Cardiac septum (tissue), 1 donor: ENCODE results near the gene SLC37A2. TPM values are rescaled to one million over a fixed set of nuclear protein-coding genes. Genes with fewer than 3 reads are reported as not detected.
"Not testable (repeated sequence)": the region's sequence is repeated elsewhere in the genome, so short reads cannot be mapped to it uniquely, and the experiment has no call there.

Experiments
- DNase-seq: peaks from one replicate; pipeline ENCODE4 v3.0.0-alpha.2; 2020; ENCODE audit warnings: low spot score
- intact Hi-C: fragments of 100-400 bp; cut with DNase I; formaldehyde crosslinking; loops from one replicate; pipeline ENCODE4 v1.14.0; 2022
- long read RNA-seq: library from polyadenylated mRNA; unstranded; transcript quantifications from one replicate; pipeline ENCODE4 v2.0.0, GENCODE V29; 2021
- total RNA-seq: library from RNA; stranded (reverse); fragmentation: NEBNext Ultra II Directional; extraction: Animal tissue kit (Norgen Biotek cat#: 25700); gene quantifications from one replicate; pipeline ENCODE4 v1.2.1, GENCODE V29; 2021
- donor health status: DM: no; HTN: no; CAD: no.

Gene SLC37A2
- total RNA-seq = 1.2 TPM
- long read RNA-seq, partial matches to known transcripts = 1 of 2 reads
- long read RNA-seq, other reads (novel, unspliced or antisense) = 1 of 2 reads

DNA sequence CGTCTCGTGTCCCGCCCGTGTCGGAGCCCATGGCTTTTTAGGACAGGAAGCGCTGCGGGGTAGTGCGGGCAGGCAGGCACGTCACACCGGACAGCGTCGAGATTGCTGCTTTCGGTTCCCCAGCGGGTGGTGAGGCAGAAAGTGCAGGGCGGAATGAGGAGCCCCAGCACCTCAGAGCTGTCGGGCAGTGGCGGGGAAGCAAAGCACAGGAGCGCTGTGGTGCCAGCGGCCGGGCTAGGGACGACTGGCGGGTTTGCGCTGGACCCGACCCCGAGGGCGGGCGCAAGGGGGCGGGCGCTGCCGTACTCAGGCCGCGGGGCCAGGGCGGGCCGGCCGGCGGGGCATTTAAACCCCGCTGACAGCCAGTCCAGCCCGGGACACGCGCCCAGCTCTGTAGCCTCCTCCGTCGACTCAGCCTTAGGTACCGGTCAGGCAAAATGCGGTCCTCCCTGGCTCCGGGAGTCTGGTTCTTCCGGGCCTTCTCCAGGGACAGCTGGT, at the start of gene SLC37A2:
Gene SLC37A2, plus strand, starts transcription at position 375 of the 498 bp plus-strand sequence. Its CDS starts 63 bp downstream, at position 438.
- intact Hi-C loops = no loop called here

DNA sequence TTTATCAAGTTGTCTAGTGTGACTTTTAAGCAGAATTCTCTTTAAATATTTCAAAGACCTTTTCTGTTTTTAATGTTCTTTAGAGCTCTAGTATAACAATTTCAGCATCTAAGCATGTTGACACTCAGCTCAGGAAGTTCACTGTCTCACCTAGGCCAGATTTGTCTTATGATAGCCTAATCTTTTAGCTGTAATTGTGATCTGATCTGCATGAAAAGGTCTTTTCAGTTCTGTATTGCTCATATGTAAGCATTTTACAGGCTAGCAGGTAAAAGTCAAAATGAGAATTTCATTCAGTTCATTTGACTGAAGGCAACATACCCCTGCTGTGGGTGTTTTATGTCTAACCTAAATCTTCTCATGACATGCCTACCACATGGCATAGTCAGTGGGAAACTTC, 46.7 kb upstream of the SLC37A2 start:
- intact Hi-C loops = no loop called here
- no peak for DNase-seq

More for the DNA sequence above, at the start of gene SLC37A2:
- peak; percentile 84 for DNase-seq

DNA sequence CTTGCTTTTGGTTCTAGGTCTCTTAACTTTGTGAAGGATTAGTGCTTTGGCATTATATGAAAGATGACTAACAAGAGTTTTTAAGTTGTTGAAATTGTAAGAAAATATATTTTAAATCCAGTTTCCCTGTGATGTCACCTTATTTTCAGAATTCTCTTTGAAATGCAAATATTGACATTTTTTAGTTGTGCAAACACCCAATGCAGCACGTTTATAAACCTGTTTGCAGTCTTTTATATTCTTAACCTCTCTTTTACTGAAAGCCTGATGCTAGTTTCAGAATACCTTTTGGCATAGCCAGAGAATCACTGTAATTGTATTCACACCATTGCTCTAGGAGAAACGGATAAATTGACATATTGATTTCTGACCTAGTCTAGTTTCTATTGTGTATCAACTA, 42.8 kb upstream of the SLC37A2 start:
- DNase-seq = no peak
- intact Hi-C loops = no loop called here

DNA sequence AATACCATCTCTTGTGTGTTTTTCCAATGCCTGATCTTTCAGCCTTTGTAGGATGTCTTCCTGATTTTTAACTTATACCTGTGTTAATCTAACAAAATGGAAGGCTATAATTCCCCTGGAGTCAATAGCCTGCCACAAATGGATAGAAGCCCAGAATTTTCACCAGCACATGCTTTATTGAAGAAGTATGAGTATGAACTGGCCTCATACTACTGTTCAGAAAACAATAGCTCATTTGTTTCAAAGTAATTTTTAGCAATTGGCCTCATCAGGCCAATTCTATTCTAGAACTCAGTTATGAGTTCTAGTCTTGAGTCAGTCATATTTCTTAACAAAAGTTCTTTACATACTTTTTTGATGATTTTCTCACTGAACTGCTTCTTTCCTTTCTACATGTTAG, 40.6 kb upstream of the SLC37A2 start:
- no peak for DNase-seq
- intact Hi-C loops = no loop called here

DNA sequence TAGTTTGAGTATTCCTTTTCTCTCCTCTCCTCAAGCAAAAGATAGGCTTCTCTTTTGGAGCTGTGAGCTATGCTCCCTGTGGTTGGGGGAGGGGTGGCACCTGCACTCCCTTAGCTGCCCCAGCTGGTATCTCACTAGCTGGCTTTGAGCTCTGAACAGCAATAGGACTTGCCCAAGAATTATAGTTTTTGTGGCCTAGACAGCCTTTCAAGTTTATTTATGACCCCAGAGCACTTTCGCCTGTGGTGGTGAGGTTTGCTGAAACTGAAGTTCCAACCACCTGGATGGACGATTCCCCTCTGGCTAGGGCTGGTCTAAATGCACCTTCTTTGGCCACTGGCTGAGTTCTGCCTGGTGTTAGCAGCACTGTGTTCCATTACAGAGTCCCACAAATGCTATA, 37.1 kb upstream of the SLC37A2 start:
- intact Hi-C loops = no loop called here
- DNase-seq = no peak

DNA sequence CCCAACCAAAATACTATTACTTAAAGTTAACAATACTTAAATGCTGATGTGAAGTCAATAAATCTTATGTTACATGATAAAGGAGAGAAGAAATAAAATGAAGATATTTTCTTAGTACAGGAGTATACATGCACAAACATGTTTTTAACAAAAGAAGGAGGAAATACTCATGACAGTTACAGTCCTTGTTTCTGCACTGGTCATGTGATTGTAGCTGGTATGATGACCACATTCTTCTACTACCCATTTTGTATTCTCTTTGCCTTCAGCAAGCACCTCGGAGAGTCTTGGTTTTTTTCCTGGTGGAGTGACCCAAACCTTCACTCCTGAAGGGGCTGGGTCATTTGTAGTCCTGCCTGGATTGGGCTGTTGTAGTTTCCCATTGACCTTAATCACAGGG, 33.7 kb upstream of the SLC37A2 start:
- intact Hi-C loops, DNase-seq: not testable (repeated sequence)

DNA sequence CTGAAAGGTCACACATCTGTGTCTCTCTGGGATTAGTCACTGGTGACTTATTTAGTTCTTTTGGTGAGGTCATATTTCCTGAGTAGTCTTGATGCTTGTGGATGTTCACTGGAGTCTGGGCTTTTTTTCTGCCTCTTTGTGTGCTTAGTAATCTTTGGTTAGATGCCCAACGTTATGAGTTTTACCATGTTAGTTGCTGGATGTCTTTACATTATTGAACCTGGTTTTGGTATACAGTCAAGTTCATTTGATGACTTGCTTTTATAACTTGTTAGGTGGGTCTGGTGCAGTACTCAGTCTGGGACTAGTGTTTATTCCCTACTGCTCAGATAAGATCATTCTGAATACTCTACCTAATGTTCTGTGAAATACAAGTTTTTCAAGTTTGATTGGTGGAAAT, 26.2 kb upstream of the SLC37A2 start:
- intact Hi-C loops = no loop called here
- no peak for DNase-seq

DNA sequence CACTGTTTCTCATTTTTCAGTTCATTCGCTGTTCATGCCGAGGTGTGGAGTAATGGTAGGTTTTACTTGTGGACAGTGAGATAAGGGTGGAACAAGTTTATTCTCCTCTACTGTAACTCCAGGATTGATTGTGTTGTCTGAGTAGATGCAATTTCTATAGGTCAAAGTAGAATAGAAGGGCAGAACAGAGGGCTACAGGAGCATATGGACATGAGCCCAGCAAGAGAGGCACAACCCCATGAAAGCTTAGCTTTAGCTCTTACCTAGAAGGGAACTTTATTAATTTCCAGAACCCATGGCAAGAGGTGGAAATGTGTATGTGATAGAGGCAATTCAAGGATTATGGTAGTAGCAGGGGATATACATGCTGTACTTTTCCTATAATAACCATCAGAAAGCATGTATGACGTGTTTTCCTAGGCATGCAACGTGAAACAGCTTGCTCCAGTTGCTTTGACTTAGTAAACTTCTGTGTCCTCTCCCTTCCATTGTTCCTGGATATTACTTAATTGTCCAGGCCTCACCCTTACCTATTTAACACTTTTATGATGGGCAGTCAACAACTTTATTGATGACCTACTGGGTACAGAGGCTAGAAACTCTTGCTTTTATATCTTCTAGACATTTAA, 13.8 kb upstream of the SLC37A2 start:
- intact Hi-C loops = no loop called here
- DNase-seq = no peak

DNA sequence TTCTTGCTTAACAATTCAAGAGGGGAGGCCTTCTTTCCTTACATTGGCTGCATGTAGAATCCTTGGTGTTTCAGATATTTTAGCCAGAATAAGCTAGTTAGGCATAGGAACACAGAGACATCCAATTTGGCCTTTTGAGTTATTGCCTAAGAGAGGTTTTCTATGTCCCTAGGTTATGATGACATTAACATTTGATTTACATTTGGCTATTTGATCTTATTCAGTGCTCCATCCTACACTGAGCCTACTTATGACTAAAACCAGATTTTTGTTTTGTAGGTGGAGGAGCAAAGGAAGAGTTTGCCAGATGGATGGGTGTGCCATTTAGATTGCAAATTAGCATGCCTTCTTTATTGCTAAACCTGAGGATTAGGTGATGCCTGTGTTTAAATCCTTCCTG, 11.1 kb upstream of the SLC37A2 start:
- intact Hi-C loops = no loop called here
- no peak for DNase-seq

DNA sequence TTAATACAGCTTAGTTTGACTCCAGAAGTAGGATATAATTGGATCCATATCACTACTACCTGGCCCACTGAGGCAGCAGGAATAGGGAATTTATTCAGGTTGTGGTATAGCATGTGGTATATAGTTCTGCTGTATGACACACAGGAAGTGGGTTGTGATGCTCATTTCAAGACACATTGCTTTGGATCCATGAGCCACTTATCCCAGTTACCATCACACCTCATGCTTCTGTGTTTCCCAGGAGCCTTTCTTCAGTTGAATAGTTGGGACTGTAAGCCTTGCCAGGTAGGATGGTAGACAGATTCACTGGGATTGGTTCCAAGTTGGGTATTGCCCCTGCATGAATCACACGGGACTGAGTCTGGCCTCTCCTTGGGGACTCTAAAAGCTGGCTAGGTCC, 9.9 kb upstream of the SLC37A2 start:
- no peak for DNase-seq
- intact Hi-C loops = no loop called here

DNA sequence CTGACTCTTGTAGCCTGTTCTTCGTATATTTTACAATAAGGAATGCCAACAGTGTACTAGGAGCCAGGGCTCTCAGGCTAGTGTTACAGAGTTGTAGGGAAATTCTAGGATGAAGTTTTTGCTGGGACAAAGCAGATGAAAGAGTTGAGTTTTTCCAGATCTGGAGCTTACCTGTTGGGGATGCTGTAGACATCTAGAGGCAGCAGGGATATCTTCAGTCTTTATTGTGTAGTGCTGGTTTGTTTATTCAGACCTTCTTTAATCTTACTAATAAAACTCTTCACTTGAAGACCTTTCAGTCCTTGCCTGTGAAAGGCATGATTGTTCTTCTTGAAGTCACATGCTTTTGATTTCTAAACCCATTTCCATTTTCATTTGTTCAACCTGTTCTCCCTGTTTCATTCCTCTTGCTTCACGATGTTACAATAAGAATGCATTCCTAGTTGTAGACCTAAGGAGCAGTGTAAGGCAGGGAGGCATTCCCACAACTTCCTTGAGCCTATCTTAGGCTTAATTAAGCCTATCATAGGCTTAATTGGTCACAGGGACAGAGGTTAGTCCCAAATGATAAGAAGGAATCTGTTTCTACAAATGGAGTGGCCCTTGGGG, 7.9 kb upstream of the SLC37A2 start:
- intact Hi-C loops = no loop called here
- DNase-seq = no peak

DNA sequence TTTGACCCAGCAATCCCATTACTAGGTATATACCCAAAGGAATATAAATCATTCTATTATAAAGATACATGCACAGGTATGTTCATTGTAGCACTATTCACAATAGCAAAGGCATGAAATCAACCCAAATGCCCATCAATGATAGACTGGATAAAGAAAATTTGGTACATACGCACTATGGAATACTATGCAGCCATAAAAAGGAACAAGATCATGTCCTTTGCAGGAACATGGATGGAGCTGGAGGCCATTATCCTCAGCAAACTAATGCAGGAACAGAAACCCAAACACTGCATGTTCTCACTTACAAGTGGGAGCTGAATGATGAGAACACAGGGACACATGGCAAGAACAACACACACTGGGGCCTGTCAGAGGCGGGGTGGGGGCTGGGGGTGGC, 7.0 kb upstream of the SLC37A2 start:
- DNase-seq, intact Hi-C loops: not testable (repeated sequence)

DNA sequence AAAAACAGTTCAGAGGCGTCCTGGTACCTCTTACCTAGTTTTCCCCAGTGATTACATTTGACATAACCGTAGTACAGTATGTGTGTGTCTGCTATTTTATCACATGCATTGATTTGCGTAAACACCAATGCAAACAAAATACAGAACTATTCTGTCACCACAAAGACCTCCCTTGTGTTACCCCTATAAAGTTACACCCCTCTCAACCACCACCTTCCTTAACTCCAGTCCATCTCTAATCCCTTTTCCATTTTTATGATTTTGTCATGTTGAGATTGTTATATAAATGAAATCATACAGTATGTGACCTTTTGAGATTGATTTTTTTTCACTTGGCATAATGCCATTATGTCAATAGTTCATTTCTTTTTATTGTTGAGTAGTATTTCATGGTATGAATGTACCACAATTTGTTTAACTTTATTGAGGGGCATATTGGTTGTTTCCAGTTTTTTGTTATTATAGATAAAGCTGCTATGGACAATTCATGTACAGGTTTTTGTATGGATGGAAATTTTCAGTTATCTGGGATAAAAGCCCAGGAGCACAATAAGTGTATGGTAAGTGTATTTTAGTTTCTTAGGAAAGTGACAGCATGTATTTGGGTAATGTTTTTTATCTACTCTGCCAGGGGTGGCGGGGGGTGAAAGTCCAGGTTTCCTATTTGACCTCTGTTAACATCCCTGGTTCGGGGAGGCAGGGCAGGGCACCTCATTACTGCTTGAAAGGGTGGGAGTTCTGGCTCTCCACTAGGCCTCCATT, 6.0 kb upstream of the SLC37A2 start:
- intact Hi-C loops = no loop called here
- DNase-seq = no peak

DNA sequence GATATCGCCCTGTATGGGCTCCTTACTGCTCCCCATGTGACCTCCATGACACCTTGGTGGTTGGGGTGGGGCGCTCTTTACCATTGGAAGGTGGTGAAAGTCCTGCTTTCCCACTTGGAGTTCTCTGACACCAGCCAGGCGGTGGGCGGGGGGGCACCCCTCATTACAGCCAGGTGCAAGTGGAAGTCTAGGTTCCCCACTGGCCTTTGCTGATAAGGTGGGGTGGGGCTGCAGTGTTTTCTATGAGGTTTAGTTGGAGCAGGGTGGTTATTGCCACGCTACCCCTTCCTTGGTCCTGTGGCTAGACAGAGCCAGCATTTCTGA, 5.5 kb upstream of the SLC37A2 start:
- peak; percentile 74 for DNase-seq

DNA sequence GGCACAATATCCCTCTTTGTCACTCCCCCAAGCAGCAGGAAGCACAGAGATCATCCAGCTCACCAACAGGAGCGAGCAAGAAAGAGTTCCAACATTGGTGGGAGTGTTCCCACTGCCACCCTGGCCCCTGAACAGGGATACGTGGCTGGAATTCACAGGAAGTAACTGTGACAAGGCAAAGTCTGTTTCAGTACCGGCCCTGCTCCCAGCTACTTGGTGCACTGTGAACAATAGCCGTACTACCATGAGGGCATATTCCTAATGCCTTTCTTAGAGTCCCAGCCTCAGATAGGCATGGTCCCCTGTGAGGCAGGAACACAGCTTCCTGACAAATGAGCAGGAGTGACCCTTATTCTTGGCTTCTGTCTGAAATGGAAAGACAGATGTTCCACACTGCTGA, 1.8 kb upstream of the SLC37A2 start:
- intact Hi-C loops = no loop called here
- DNase-seq = no peak

More for the DNA sequence above, 5.5 kb upstream of the SLC37A2 start:
- intact Hi-C loops = no loop called here

DNA sequence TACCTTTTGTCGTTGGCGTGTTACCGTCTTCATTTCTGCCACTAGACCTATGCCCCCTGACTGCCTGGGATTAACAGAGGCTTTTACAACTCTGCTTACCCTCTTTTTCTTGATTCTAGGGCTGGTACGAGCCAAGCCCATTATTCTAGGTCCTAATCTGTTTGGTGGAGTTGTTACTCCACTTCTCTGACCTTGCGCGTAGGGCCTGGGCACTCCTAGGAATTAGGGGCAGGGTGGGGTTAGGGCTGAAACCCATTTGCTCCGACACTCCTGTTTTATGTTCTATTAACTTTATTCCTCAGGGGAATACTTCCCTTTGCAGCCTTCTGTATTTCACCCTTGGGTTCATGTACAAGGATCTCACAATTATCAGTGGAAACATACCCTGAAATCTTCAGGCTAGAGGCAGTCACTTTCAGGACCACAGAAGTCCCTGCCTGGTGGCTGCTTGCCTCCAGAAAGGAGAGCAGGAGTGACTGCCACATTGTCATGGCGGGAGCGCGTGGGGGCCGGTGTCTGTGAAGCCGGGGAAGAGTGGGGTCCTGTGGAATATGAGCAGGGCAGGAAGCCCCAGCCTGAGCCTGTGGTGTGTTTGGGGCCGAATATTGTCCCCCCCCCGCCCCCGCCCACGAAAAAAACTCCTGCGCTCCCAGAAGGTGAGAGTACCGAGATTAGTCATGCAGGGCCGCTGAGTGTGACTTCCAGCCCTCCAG, 731 bp upstream of the SLC37A2 start:
- intact Hi-C loops = no loop called here
- peak; percentile 74 for DNase-seq

DNA sequence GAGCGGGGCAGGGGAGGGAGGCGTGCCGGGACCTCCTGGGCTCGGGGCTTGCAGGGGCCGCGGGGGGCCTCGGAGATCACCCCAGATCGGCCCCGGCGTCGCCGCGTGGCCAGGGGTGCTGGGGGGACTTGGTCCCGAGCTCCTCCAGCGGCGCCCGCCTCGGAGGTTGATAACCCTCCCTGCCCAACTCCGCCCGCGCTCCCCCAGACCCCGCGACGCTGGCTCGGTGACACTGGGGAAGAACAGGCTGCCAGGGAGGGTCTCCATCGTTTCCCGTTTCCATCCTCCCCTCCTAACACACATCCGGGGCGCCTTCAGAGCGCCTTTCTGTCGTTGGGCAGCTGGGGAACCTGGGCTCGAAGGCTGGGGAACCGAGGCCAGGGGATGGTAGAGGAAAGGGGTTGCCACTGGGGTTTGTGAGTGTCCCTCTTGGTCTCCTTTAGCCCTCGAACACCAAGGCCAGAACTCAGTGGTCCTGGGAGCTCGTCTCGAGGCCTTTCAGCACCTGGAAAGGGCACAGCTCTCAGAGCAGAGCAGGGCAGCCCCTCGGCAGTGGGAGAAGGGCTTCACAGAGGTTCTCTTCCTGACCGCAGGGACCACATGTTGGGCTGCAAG, 431 bp downstream of the SLC37A2 start:
- intact Hi-C loops = no loop called here
- DNase-seq = peak; percentile 76

DNA sequence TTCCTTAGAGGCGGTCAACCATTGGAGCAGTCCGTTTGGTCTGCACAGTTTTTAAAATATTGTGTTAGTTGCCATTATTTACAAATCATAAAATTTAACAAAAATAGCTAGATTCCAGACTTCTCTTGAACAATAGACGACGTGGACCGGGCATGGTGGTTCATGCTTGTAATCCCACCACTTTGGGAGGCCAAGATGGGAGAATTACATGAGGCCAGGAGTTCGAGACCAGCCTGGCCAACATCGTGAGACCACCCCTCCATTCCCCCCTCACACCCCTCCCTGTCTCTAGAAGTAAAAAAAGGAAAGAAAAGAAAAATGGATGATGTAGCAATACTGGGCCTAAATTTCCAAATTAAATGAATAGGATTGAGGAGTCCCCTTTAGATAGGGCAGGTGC, 965 bp downstream of the SLC37A2 start:
- no peak for DNase-seq
- intact Hi-C loops = no loop called here

DNA sequence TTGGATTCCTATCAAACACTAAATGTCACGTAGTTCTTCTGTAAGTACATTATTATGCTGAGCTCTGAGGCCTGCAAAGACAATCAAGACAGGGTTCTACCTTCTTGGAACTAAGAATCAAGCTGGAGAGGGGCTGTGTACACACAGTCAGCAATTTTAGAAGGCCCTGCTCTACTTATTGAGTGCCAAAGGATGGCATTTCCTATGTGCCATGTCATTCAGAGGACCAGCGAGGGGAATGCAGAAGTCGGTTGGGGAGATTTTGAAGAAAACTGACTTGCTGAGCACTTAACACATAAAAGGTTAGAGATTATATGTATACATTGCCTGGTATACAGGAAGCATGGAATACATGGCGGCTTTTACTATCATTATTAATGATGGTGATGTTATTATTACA, 5.3 kb downstream of the SLC37A2 start:
- intact Hi-C loops = no loop called here

DNA sequence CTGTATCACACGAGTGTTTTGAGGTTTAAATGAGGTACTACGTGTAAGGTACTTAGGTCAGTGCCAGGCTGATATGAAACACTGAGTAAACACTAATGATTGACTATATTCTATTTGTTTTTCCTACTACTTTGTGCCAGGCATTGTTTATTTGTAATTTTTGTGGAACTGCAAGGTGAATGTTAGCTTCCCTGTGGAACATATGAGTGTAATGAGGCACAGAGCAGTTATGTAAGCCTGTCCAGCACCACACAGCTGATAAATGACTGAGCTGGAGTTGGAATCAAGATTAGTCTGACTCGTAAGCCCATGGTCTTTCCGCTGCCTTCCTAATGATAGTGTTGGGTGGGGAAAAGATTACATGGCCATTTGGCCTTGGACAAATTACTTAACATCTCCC, 5.9 kb downstream of the SLC37A2 start:
- intact Hi-C loops = no loop called here
- DNase-seq = no peak

More for the DNA sequence above, 5.3 kb downstream of the SLC37A2 start:
- DNase-seq = no peak
